Activated naive CD8-positive, alpha-beta T cell (primary cell): ENCODE results near the gene DPY19L2.
"Not testable (repeated sequence)": the region's sequence is repeated elsewhere in the genome, so short reads cannot be mapped to it uniquely, and the experiment has no call there.

Experiments
- H3K27ac Mint-ChIP-seq: one replicate; pipeline ENCODE4 v1.8.0; 2021; ENCODE audit warnings: mixed read lengths
- H3K27me3 Mint-ChIP-seq: one replicate; pipeline ENCODE4 v1.8.0; 2021; ENCODE audit warnings: mixed read lengths
- H3K36me3 Mint-ChIP-seq: one replicate; pipeline ENCODE4 v1.8.0; 2021; ENCODE audit warnings: mixed read lengths
- H3K4me1 Mint-ChIP-seq: one replicate; pipeline ENCODE4 v1.8.0; 2021; ENCODE audit warnings: low read depth, mixed read lengths
- H3K4me3 Mint-ChIP-seq: one replicate; pipeline ENCODE4 v1.8.0; 2021; ENCODE audit warnings: mild to moderate bottlenecking, mixed read lengths
- H3K9me3 Mint-ChIP-seq: one replicate; pipeline ENCODE4 v1.8.0; 2021; ENCODE audit warnings: low read depth, mixed read lengths

Gene DPY19L2

DNA sequence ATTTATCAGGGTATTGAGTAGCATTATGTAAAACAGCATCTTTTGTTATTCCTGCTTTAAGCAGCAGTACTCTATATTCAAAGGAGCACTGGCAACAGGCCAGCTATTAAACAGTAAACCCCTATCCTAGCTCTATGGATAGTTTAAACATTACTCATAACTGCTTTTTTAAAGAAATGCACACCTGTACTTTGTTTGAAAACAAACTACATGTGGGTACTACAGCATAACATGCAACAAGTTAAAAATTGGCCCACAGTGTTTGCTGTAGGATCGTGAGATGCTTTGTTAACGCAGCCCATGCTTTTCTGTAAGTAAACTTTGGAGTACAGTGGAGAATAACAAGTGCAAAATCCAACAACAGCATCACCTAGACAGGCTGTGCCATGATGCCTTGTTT is 14.3 kb upstream of the DPY19L2 start:
- not testable (repeated sequence) for H3K4me1 Mint-ChIP-seq, H3K9me3 Mint-ChIP-seq, H3K4me3 Mint-ChIP-seq, H3K27me3 Mint-ChIP-seq, H3K27ac Mint-ChIP-seq, H3K36me3 Mint-ChIP-seq

DNA sequence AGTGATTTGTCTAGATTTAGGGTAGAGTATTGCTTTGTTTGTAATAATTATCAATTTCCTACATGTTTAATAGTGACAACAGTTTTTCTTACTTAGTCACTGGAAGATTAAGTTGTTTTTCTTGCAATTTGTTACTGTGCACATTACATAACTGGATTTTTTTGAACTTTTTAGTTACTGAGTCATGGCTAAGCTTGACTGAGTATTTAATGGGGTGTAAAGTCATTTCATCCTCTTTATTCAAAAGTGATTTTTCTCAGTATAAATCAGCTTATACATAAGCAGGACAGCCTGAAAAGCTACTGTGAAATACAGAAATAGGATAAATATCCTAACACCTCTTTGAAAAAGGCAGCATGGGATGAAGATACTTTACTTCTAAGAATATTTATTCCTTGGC is 12.5 kb upstream of the DPY19L2 start:
- H3K27ac Mint-ChIP-seq, H3K4me1 Mint-ChIP-seq, H3K36me3 Mint-ChIP-seq, H3K4me3 Mint-ChIP-seq, H3K27me3 Mint-ChIP-seq, H3K9me3 Mint-ChIP-seq: not testable (repeated sequence)

DNA sequence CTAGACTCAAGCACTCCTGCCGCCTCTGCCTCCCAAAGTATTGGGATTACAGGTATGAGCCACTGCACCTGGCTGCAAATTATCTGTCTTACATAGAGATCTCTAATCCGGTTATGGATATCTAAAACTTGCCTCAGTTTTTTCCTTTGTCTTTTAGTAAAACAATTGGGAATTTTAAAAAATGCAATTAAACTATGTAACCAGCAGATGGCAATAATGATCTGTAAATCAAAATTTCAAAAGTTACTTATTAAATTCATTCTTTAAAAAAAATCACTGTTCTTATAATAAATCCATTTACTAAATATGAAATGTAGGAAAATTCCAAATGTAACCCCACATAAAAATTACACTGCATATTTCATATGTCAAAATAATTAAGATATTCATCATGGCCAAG is 4.3 kb upstream of the DPY19L2 start:
- H3K27ac Mint-ChIP-seq, H3K4me3 Mint-ChIP-seq, H3K27me3 Mint-ChIP-seq, H3K9me3 Mint-ChIP-seq, H3K36me3 Mint-ChIP-seq: not testable (repeated sequence)
- H3K4me1 Mint-ChIP-seq, result peaks cover 15% of the 10 kb centered on the region

DNA sequence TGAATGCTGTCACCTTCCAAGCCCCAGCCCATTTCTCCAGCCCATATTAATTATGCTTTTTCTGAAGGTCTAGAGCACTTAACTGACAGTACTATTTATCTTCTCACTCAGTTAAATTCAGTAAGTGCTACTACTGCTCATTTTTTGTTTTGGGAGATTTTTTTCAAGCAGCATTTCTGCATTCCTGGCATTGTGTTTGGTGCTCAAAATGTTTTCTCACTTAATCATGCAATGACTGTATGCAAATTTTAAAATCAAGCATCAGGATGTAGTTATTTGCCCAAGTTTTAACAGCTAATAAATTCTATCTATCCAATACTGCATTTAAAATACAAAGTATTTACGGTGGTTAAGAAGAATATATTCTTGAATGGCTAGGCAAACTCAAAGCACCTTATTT is 1.6 kb upstream of the DPY19L2 start:
- peak overlapping the region; percentile 90 for H3K27ac Mint-ChIP-seq
- not testable (repeated sequence) for H3K27me3 Mint-ChIP-seq

GRCh38 chr12:63669427-63669826 is 1.1 kb upstream of the DPY19L2 start:
- H3K9me3 Mint-ChIP-seq, H3K27me3 Mint-ChIP-seq, H3K36me3 Mint-ChIP-seq: not testable (repeated sequence)
- Mint-ChIP-seq H3K4me3 (peak overlapping the region; percentile 92), H3K4me1 (peaks cover 32% of the 10 kb centered on the region), H3K27ac (peak overlapping the region; percentile 90)

More for the DNA sequence above, 1.6 kb upstream of the DPY19L2 start:
- not testable (repeated sequence) for H3K9me3 Mint-ChIP-seq, H3K36me3 Mint-ChIP-seq
- Mint-ChIP-seq H3K4me3 (peak overlapping the region; percentile 92), H3K4me1 (peaks cover 28% of the 10 kb centered on the region)

- peak overlapping the region; percentile 90 for H3K27ac Mint-ChIP-seq
Measured at GRCh38 chr12:63668800-63669365, 590 bp upstream of the DPY19L2 start.

DNA sequence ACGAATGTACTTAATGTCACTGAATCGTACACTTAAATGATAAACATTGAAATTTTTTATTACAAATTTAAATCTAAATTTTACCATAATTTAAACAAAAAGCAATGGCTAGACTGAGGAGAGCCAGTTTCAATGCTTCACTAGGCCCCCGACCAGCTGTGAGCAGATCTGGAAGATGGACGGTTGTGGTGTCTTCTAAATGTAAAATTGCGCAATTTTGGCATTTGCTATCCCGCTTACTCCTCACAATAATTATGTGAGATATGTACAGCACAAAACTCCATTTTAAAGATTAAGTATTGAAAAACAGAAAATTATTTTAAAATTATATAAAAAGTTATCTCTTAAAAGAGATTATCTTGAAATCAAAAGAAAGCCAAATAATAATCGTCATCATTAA is 5.3 kb downstream of the DPY19L2 start:
- not testable (repeated sequence) for H3K27me3 Mint-ChIP-seq, H3K4me3 Mint-ChIP-seq, H3K36me3 Mint-ChIP-seq, H3K9me3 Mint-ChIP-seq, H3K27ac Mint-ChIP-seq
- peaks cover 25% of the 10 kb centered on the region for H3K4me1 Mint-ChIP-seq

More at GRCh38 chr12:63668800-63669365, 590 bp upstream of the DPY19L2 start:
- not testable (repeated sequence) for H3K27me3 Mint-ChIP-seq, H3K36me3 Mint-ChIP-seq, H3K9me3 Mint-ChIP-seq
- Mint-ChIP-seq H3K4me3 (peak overlapping the region; percentile 92), H3K4me1 (peaks cover 34% of the 10 kb centered on the region)

- not testable (repeated sequence) for H3K36me3 Mint-ChIP-seq
Measured at GRCh38 chr12:63658501-63658900, 9.8 kb downstream of the DPY19L2 start.

GRCh38 chr12:63656407-63656806 is 11.9 kb downstream of the DPY19L2 start:
- not testable (repeated sequence) for H3K4me3 Mint-ChIP-seq, H3K27ac Mint-ChIP-seq, H3K9me3 Mint-ChIP-seq, H3K36me3 Mint-ChIP-seq, H3K4me1 Mint-ChIP-seq, H3K27me3 Mint-ChIP-seq

More at GRCh38 chr12:63658501-63658900, 9.8 kb downstream of the DPY19L2 start:
- H3K4me3 Mint-ChIP-seq, H3K9me3 Mint-ChIP-seq, H3K4me1 Mint-ChIP-seq, H3K27me3 Mint-ChIP-seq, H3K27ac Mint-ChIP-seq: not testable (repeated sequence)

DNA sequence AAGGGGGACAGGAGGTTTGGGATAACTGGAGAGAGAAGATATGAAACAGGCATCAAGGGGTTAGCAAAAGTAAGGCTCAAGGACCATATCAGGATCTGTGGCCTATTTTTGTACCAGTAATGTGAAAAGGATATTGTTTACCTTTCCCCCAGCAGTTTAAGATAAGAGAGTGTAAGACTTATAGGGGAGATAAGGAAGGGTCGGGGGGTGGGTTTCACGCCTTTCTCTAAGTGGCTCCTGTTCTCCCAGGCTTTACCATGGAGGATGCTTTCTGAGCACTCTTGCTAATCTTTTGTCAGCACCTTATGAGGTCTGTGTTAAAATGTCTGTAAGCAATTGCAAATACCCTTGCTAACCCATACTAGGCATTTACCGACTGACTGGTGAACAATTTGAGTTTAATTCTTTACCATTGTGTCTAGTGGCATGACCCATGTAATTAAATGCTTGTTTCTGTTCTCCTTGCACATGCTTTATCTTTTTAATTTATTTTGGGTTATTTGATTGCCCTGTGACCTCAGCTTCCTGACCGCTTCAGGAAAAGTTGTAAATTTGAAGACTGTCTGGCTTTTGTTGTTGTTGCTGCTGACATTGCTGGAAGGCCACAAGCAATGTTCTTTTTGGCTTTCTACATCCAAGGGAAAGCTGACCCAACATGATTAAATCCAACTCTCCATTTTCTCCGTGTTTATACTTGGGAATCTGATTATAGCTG is 12.6 kb downstream of the DPY19L2 start:
- H3K36me3 Mint-ChIP-seq, H3K27ac Mint-ChIP-seq, H3K4me3 Mint-ChIP-seq, H3K4me1 Mint-ChIP-seq, H3K27me3 Mint-ChIP-seq, H3K9me3 Mint-ChIP-seq: not testable (repeated sequence)

GRCh38 chr12:63654481-63654880 is 13.8 kb downstream of the DPY19L2 start:
- H3K27ac Mint-ChIP-seq, H3K36me3 Mint-ChIP-seq, H3K4me1 Mint-ChIP-seq, H3K4me3 Mint-ChIP-seq, H3K27me3 Mint-ChIP-seq, H3K9me3 Mint-ChIP-seq: not testable (repeated sequence)

- not testable (repeated sequence) for H3K4me1 Mint-ChIP-seq, H3K27ac Mint-ChIP-seq, H3K9me3 Mint-ChIP-seq, H3K27me3 Mint-ChIP-seq, H3K4me3 Mint-ChIP-seq
- H3K36me3 Mint-ChIP-seq, result peaks cover 15% of the 10 kb centered on the region
Measured at GRCh38 chr12:63649517-63649916, 18.8 kb downstream of the DPY19L2 start.

DNA sequence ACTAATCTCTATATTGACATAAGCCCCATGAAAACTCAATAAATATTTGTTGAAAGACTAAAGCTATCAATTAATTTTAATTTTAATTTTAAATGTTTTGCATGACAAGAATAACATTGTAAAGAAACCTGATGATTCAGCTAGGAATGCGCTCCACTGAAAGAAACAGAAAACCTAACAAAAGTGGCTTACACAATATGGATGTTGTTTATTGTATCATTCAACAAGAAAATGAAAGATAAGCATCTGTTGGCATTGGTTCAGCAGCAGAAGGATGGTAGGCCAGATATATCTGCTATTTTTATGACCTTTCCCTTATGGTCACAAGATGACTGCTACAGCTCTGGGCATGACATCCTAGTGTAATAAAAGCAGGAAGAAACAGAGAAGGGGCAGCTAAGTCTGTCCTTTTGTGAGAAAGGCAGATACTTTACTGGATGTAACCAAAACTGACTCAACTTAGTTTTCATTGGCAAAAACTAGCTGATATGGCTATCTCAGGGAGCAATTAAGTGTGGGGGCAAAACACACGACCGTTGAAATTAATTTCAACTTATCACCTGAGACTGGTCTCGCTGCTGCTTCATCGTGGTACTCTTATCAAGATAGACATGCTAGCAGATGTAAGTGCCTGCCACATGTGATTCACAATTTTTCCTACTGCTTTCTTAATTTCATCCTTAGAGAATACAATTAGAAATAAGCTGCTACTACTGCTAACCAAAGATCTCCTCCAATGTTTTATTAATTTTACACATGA is 24.7 kb downstream of the DPY19L2 start:
- H3K4me3 Mint-ChIP-seq, H3K27me3 Mint-ChIP-seq, H3K9me3 Mint-ChIP-seq, H3K27ac Mint-ChIP-seq, H3K36me3 Mint-ChIP-seq, H3K4me1 Mint-ChIP-seq: not testable (repeated sequence)

- H3K9me3 Mint-ChIP-seq, H3K27me3 Mint-ChIP-seq, H3K4me1 Mint-ChIP-seq, H3K4me3 Mint-ChIP-seq, H3K27ac Mint-ChIP-seq, H3K36me3 Mint-ChIP-seq: not testable (repeated sequence)
Measured at GRCh38 chr12:63624258-63624657, 44.0 kb downstream of the DPY19L2 start.

DNA sequence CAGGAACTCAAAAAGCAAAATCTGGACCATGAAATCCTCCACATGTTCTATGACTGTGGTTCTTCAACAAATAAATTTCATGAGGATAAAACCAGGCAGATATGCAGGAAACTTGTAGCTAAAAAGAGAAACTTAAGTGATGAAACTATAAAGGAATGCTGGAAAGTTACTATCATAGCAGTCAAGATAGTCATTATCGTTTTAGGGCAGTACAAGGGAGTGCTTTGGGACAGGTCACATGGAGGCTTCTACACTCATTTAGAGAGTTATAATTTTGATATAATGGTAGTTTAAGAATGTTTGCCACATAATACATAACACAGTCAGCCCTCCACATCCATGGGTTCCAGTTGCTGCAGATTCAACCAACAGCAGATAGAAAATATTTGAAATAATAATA is 52.7 kb downstream of the DPY19L2 start:
- H3K4me3 Mint-ChIP-seq, H3K27me3 Mint-ChIP-seq, H3K36me3 Mint-ChIP-seq, H3K4me1 Mint-ChIP-seq, H3K9me3 Mint-ChIP-seq, H3K27ac Mint-ChIP-seq: not testable (repeated sequence)

- not testable (repeated sequence) for H3K4me3 Mint-ChIP-seq, H3K9me3 Mint-ChIP-seq, H3K27me3 Mint-ChIP-seq, H3K36me3 Mint-ChIP-seq, H3K27ac Mint-ChIP-seq, H3K4me1 Mint-ChIP-seq
Measured at GRCh38 chr12:63611285-63611684, 57.0 kb downstream of the DPY19L2 start.
